ENCODE data around the gene CLNS1A. TPM values are rescaled to one million over a fixed set of nuclear protein-coding genes. Genes with fewer than 3 reads are reported as not detected.
A peak's percentile ranks its signal among the peaks of the same experiment; 100 is the strongest.

The CLNS1A gene
- polyA plus RNA-seq, 3 donors: 53.1 to 140 (median 139) TPM

DNA sequence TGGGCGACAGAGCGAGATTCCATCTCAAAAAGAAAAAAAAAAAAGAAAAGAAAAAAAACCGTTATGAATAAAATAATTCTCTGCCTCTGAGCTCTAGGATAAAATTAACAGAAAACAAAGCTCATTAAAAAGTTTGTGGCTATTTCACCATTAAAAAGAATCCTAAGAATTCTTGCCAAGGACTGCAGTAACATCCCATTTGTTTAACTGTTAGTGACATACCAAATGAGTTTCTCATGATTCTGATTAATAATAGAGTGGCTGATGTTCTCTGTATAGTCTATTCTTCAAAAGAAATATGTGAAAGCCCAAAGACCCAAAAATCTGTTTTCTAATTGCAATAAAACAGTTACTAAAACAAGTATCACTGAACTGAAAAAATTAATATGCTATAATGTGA is 19.7 kb downstream of the CLNS1A start:
- no peak overlapping the region for H3K4me3 Mint-ChIP-seq
- Histone ChIP-seq H3K4me3 (replicated peaks in 1 of 3; ENCODE audit: low read depth in 2 of 3, low read length in 3 of 3) (no peak overlapping the region), H3K4me1 (ENCODE audit: control insufficient read depth in 1 of 2, insufficient read depth in 2 of 2, low read length in 2 of 2) (no peaks in the 10 kb centered on the region), H4K20me1 (ENCODE audit: insufficient read depth, low read length) (no peaks in the 10 kb centered on the region), H3K4me2 (replicated peaks; ENCODE audit: extremely low read depth, low read length, poor library complexity, severe bottlenecking) (no peak overlapping the region), H3K36me3 (replicated peaks in 1 of 2; ENCODE audit: control insufficient read depth in 1 of 2, insufficient read depth in 2 of 2, low read length in 2 of 2) (peaks cover 88 to 98% of the 10 kb centered on the region in 2 donors), H2AFZ (ENCODE audit: insufficient read depth, low read depth, low read length, poor library complexity, severe bottlenecking) (no peak overlapping the region), H3K27ac (ENCODE audit: low read depth in 1 of 2, low read length in 2 of 2) (no peak overlapping the region), H3K9ac (ENCODE audit: insufficient read depth, low read length, poor library complexity, severe bottlenecking) (no peak overlapping the region), H3K9me3 (replicated peaks in 1 of 2; ENCODE audit: control insufficient read depth in 1 of 2, insufficient read depth in 1 of 2, low read length in 2 of 2) (no peaks in the 10 kb centered on the region), H3K27me3 (ENCODE audit: control insufficient read depth in 2 of 2, insufficient read depth in 2 of 2, low read length in 2 of 2) (no peaks in the 10 kb centered on the region), H3K79me2 (ENCODE audit: insufficient read depth, low read length) (no peaks in the 10 kb centered on the region)
- WGBS (ENCODE audit: insufficient coverage): no CpG with 5 or more reads among the region's 3 CpGs
- H3K9me3 Mint-ChIP-seq: no peaks in the 10 kb centered on the region
- H3K27me3 Mint-ChIP-seq (ENCODE audit: low read depth in 3 of 3): peaks cover 0 to 2% (median 0%) of the 10 kb centered on the region in 3 donors
- intact Hi-C loops (cut with micrococcal nuclease): loop anchor here in 1 of 2 donors (10.0 kb wide), 1 partner anchor 493 kb away; the partner anchor contains the start of gene MYO7A
- no peak for DNase-seq
- H3K27ac Mint-ChIP-seq: peak overlapping the region in 1 of 7 donors; percentile 18
- TF ChIP-seq, protein P1, sequence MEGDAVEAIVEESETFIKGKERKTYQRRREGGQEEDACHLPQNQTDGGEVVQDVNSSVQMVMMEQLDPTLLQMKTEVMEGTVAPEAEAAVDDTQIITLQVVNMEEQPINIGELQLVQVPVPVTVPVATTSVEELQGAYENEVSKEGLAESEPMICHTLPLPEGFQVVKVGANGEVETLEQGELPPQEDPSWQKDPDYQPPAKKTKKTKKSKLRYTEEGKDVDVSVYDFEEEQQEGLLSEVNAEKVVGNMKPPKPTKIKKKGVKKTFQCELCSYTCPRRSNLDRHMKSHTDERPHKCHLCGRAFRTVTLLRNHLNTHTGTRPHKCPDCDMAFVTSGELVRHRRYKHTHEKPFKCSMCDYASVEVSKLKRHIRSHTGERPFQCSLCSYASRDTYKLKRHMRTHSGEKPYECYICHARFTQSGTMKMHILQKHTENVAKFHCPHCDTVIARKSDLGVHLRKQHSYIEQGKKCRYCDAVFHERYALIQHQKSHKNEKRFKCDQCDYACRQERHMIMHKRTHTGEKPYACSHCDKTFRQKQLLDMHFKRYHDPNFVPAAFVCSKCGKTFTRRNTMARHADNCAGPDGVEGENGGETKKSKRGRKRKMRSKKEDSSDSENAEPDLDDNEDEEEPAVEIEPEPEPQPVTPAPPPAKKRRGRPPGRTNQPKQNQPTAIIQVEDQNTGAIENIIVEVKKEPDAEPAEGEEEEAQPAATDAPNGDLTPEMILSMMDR (IDR thresholded peaks at IDR 0.05): no peak
- H3K36me3 Mint-ChIP-seq: peaks cover 73 to 92% of the 10 kb centered on the region in 2 donors
- no peaks in the 10 kb centered on the region for H3K4me1 Mint-ChIP-seq

DNA sequence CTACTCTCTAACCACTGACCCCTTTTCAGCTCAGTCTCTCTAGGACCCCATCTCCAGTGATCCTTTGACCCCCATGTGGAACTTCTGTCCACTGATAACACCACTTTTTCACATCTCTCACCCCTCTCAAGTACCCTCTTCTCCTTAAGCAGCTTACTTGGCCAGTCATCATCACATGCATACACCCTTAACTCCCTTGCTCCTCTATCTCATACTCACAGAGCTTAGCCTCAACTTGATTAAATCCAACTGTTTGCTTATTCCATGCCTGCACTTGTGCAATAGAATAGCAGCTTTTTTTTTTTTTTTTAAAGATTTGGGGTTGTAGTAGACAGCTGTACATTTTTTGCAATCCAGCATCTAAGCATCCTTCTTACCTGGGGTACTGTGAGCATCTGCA is 25.7 kb downstream of the CLNS1A start:
- Histone ChIP-seq H3K4me1 (ENCODE audit: control insufficient read depth in 1 of 2, insufficient read depth in 2 of 2, low read length in 2 of 2) (no peaks in the 10 kb centered on the region), H2AFZ (ENCODE audit: insufficient read depth, low read depth, low read length, poor library complexity, severe bottlenecking) (no peak overlapping the region), H3K36me3 (replicated peaks in 1 of 2; ENCODE audit: control insufficient read depth in 1 of 2, insufficient read depth in 2 of 2, low read length in 2 of 2) (peaks cover 83 to 99% of the 10 kb centered on the region in 2 donors), H3K27ac (ENCODE audit: low read depth in 1 of 2, low read length in 2 of 2) (no peak overlapping the region), H4K20me1 (ENCODE audit: insufficient read depth, low read length) (no peaks in the 10 kb centered on the region), H3K9me3 (replicated peaks in 1 of 2; ENCODE audit: control insufficient read depth in 1 of 2, insufficient read depth in 1 of 2, low read length in 2 of 2) (no peaks in the 10 kb centered on the region), H3K27me3 (ENCODE audit: control insufficient read depth in 2 of 2, insufficient read depth in 2 of 2, low read length in 2 of 2) (no peaks in the 10 kb centered on the region), H3K9ac (ENCODE audit: insufficient read depth, low read length, poor library complexity, severe bottlenecking) (no peak overlapping the region), H3K4me3 (replicated peaks in 1 of 3; ENCODE audit: low read depth in 2 of 3, low read length in 3 of 3) (no peak overlapping the region), H3K4me2 (replicated peaks; ENCODE audit: extremely low read depth, low read length, poor library complexity, severe bottlenecking) (no peak overlapping the region), H3K79me2 (ENCODE audit: insufficient read depth, low read length) (no peaks in the 10 kb centered on the region)
- Mint-ChIP-seq H3K4me1 (no peaks in the 10 kb centered on the region), H3K36me3 (peaks cover 64 to 83% of the 10 kb centered on the region in 2 donors), H3K27ac (no peak overlapping the region), H3K27me3 (ENCODE audit: low read depth in 3 of 3) (no peaks in the 10 kb centered on the region), H3K9me3 (no peaks in the 10 kb centered on the region), H3K4me3 (no peak overlapping the region)
- intact Hi-C loops (cut with micrococcal nuclease): loop anchor here in 1 of 2 donors (10.0 kb wide), 1 partner anchor 487 kb away; the partner anchor contains the start of gene MYO7A
- DNase-seq: no peak
- TF ChIP-seq, protein P1 (IDR thresholded peaks at IDR 0.05): no peak

Measured in CD14-positive monocyte (primary cell).